A549 (cell line): ENCODE measurements around the gene KIT. TPM values are rescaled to one million over a fixed set of nuclear protein-coding genes. Genes with fewer than 3 reads are reported as not detected.

Experiments
- ATAC-seq, 2 experiments: fragments of 200-7000 bp in 1 of 2; fragments of >200 bp in 1 of 2; cut with Nextera tagmentation in 1 of 2; cut with Tn5 transposase in 1 of 2; 3 replicates each; pipeline versions ENCODE4 v1.8.0 to v1.9.1; 2018 to 2020; ENCODE audit warnings: mild to moderate bottlenecking in 1 of 2, moderate library complexity in 1 of 2
- CTCF ChIA-PET: fragments of 300-600 bp; sonication (Branson Sonifier 250); formaldehyde crosslinking; extraction: SDS; loops from one replicate; lab custom pipeline; 2021; ENCODE audit warnings: antibody characterized with exemption, inconsistent platforms; lab: Yijun Ruan, JAX
- POLR2A ChIA-PET: fragments of 350-600 bp; formaldehyde crosslinking; extraction: SDS; loops from one replicate; lab custom pipeline; 2021; ENCODE audit warnings: antibody characterized with exemption, inconsistent platforms; lab: Yijun Ruan, JAX
- DNase-seq, 2 experiments: peaks; one replicate each; pipeline versions ENCODE4 v3.0.0 to v3.0.0-alpha.2; 2011 to 2016; ENCODE audit warnings: low read depth in 1 of 2, low spot score in 1 of 2
- FAIRE-seq: peaks from 2 replicates; lab custom pipeline; 2011; peaks lifted over from hg19 to GRCh38; lab: Jason Lieb, UNC
- H3K27ac ChIP-seq, 2 experiments: fragments of >200 bp; sonication (Bioruptor Twin); formaldehyde crosslinking; 3 replicates each; pipeline ENCODE4 v1.5.1; 2016 to 2017
- H3K4me1 ChIP-seq: fragments of >200 bp; sonication (Bioruptor Twin); formaldehyde crosslinking; 3 replicates; pipeline ENCODE4 v1.6.1; 2016
- H3K4me2 ChIP-seq: fragments of >200 bp; sonication (Bioruptor Twin); formaldehyde crosslinking; 3 replicates; pipeline ENCODE4 v1.6.1; 2016
- H3K4me3 ChIP-seq: fragments of >200 bp; sonication (Bioruptor Twin); formaldehyde crosslinking; 3 replicates; pipeline ENCODE4 v1.5.1; 2016
- H3K9me3 ChIP-seq: fragments of >200 bp; sonication (Bioruptor Twin); formaldehyde crosslinking; 3 replicates; pipeline ENCODE4 v1.6.1; 2016
- CBX8 ChIP-seq: fragments of 200-600 bp; sonication (generic); IDR thresholded peaks from 2 replicates; pipeline ENCODE4 v1.6.1; 2016
- CEBPB ChIP-seq, 2 experiments: fragments of >200 bp in 1 of 2; sonication (Bioruptor Twin) in 1 of 2; formaldehyde crosslinking in 1 of 2; IDR thresholded peaks; 2 replicates each; pipeline ENCODE4 v1.6.1; 2012 to 2016
- CHD4 ChIP-seq: fragments of 200-600 bp; sonication (generic); IDR thresholded peaks from 2 replicates; pipeline ENCODE4 v1.6.1; 2016; ENCODE audit warnings: antibody characterized with exemption, mild to moderate bottlenecking, borderline replicate concordance
- EHF ChIP-seq: fragments of 250-450 bp; sonication (Bioruptor Pico); IDR thresholded peaks from 2 replicates; pipeline ENCODE4 v1.5.0; 2020; ENCODE audit warnings: mild to moderate bottlenecking
- EHMT2 ChIP-seq: fragments of 200-600 bp; sonication (generic); IDR thresholded peaks from 2 replicates; pipeline ENCODE4 v1.6.1; 2016; ENCODE audit warnings: antibody characterized with exemption, low read depth, mild to moderate bottlenecking, moderate library complexity
- ESRRA ChIP-seq: fragments of 150-350 bp; IDR thresholded peaks from 2 replicates; pipeline ENCODE4 v1.6.1; 2014; ENCODE audit warnings: mild to moderate bottlenecking, low read length, borderline replicate concordance
- FOSL2 ChIP-seq, 2 experiments: fragments of 450-650 bp in 1 of 2; fragments of >200 bp in 1 of 2; sonication (Bioruptor Twin) in 1 of 2; formaldehyde crosslinking; IDR thresholded peaks; 2 replicates each; pipeline versions ENCODE4 v1.5.0 to v1.6.1; 2016 to 2020; ENCODE audit warnings: mild to moderate bottlenecking in 1 of 2, moderate library complexity in 1 of 2
- HDAC2 ChIP-seq: fragments of 200-600 bp; sonication (generic); IDR thresholded peaks from 2 replicates; pipeline ENCODE4 v1.6.1; 2016
- HOXB5 ChIP-seq: fragments of 250-450 bp; sonication (Bioruptor Pico); IDR thresholded peaks from 2 replicates; pipeline ENCODE4 v1.5.0; 2020; ENCODE audit warnings: mild to moderate bottlenecking, moderate library complexity
- JUN ChIP-seq, 2 experiments: fragments of >200 bp; sonication (Bioruptor Twin); formaldehyde crosslinking; IDR thresholded peaks; 2 replicates in 1 of 2; 3 replicates in 1 of 2; pipeline ENCODE4 v1.6.1; 2016 to 2017
- KDM1A ChIP-seq: fragments of 200-600 bp; sonication (generic); IDR thresholded peaks from 2 replicates; pipeline ENCODE4 v1.6.1; 2016; ENCODE audit warnings: low read depth, mild to moderate bottlenecking
- MAZ ChIP-seq: fragments of 150-350 bp; IDR thresholded peaks from 2 replicates; pipeline ENCODE4 v1.6.1; 2014; ENCODE audit warnings: antibody characterized with exemption, low read depth, low read length, borderline replicate concordance
- MYC ChIP-seq: IDR thresholded peaks from 2 replicates; pipeline ENCODE4 v1.6.1; 2012; ENCODE audit warnings: mild to moderate bottlenecking, inconsistent platforms, low read length, improper control_type of control experiment, borderline replicate concordance
- NPAS2 ChIP-seq: fragments of 250-450 bp; sonication (Bioruptor Pico); IDR thresholded peaks from 2 replicates; pipeline ENCODE4 v1.8.0; 2022; ENCODE audit warnings: mild to moderate bottlenecking, moderate library complexity, borderline replicate concordance
- NR3C1 ChIP-seq: fragments of >200 bp; sonication (Bioruptor Twin); formaldehyde crosslinking; IDR thresholded peaks from 3 replicates; pipeline ENCODE4 v1.6.1; 2017
- PHF8 ChIP-seq: fragments of 200-600 bp; sonication (generic); IDR thresholded peaks from 2 replicates; pipeline ENCODE4 v1.6.1; 2016; ENCODE audit warnings: low read depth, mild to moderate bottlenecking, antibody characterized with exemption, moderate library complexity, borderline replicate concordance
- POLR2AphosphoS2 ChIP-seq: conservative IDR thresholded peaks from 2 replicates; pipeline ENCODE4 v1.6.1; 2012; ENCODE audit warnings: low read length, improper control_type of control experiment, inconsistent platforms
- RAD21 ChIP-seq, 2 experiments: fragments of >200 bp in 1 of 2; sonication (Bioruptor Twin) in 1 of 2; formaldehyde crosslinking in 1 of 2; IDR thresholded peaks in 1 of 2; conservative IDR thresholded peaks in 1 of 2; 2 replicates in 1 of 2; 3 replicates in 1 of 2; pipeline ENCODE4 v1.6.1; 2012 to 2018; ENCODE audit warnings: inconsistent platforms in 1 of 2
- RARB ChIP-seq: fragments of 250-450 bp; sonication (Bioruptor Pico); IDR thresholded peaks from 2 replicates; pipeline ENCODE4 v1.8.0; 2021; ENCODE audit warnings: mild to moderate bottlenecking, moderate library complexity
- RCOR1 ChIP-seq: fragments of 150-350 bp; IDR thresholded peaks from 2 replicates; pipeline ENCODE4 v1.6.1; 2014; ENCODE audit warnings: antibody characterized with exemption, low read length, low read depth
- RFX5 ChIP-seq: fragments of 450-650 bp; IDR thresholded peaks from 2 replicates; pipeline ENCODE4 v1.7.1; 2014; ENCODE audit warnings: antibody characterized with exemption, mild to moderate bottlenecking, moderate library complexity
- SREBF2 ChIP-seq: fragments of 450-650 bp; IDR thresholded peaks from 2 replicates; pipeline ENCODE4 v1.6.1; 2014; ENCODE audit warnings: mild to moderate bottlenecking, moderate library complexity
- TFCP2L1 ChIP-seq: fragments of 250-450 bp; sonication (Bioruptor Pico); IDR thresholded peaks from 2 replicates; pipeline ENCODE4 v1.5.0; 2021; ENCODE audit warnings: mild to moderate bottlenecking
- USF2 ChIP-seq: fragments of 450-650 bp; IDR thresholded peaks from 2 replicates; pipeline ENCODE4 v1.6.1; 2014; ENCODE audit warnings: antibody characterized with exemption
- ZFP36 ChIP-seq: fragments of 450-650 bp; IDR thresholded peaks from 2 replicates; pipeline ENCODE4 v1.6.1; 2014; ENCODE audit warnings: borderline replicate concordance; ENCODE audit not compliant: partially characterized antibody
- ZNF302 ChIP-seq: fragments of 250-450 bp; sonication (Bioruptor Pico); IDR thresholded peaks from 2 replicates; pipeline ENCODE4 v1.9.0; 2021; ENCODE audit warnings: inconsistent platforms, mild to moderate bottlenecking, moderate library complexity
- WGBS: methylation state at CpG from one replicate; pipeline ENCODE4 v1.1.6; 2017; ENCODE audit errors: missing lambda C conversion rate; 5-methylcytosine and 5-hydroxymethylcytosine counted together
- polyA plus RNA-seq, 4 experiments: library from polyadenylated mRNA; depleted of rRNA in 3 of 4; stranded (reverse); fragments of >200 nt; fragmentation: RNase III in 1 of 4; extraction: RNeasy Plus Mini Kit Qiagen cat#74134 plus additional on column Dnase treatment in 1 of 4; gene quantifications; 2 replicates in 3 of 4; 3 replicates in 1 of 4; pipeline ENCODE4 v1.2.3, GENCODE V29; 2011 to 2017
- TF ChIP-seq, protein P1 (sequence below): fragments of 150-350 bp; IDR thresholded peaks from 2 replicates; pipeline ENCODE4 v1.6.1; 2014; ENCODE audit warnings: low read depth, mild to moderate bottlenecking, low read length
- TF ChIP-seq, protein P2 (sequence below): fragments of >200 bp; sonication (Bioruptor Twin); formaldehyde crosslinking; IDR thresholded peaks from 3 replicates; pipeline ENCODE4 v1.5.1; 2016
- TF ChIP-seq, protein P3 (sequence below): IDR thresholded peaks from 2 replicates; pipeline ENCODE4 v1.6.1; 2012

Gene KIT
- polyA plus RNA-seq, 2 of the 4 experiments (the other 2 are of a cell fraction) = not detected

DNA sequence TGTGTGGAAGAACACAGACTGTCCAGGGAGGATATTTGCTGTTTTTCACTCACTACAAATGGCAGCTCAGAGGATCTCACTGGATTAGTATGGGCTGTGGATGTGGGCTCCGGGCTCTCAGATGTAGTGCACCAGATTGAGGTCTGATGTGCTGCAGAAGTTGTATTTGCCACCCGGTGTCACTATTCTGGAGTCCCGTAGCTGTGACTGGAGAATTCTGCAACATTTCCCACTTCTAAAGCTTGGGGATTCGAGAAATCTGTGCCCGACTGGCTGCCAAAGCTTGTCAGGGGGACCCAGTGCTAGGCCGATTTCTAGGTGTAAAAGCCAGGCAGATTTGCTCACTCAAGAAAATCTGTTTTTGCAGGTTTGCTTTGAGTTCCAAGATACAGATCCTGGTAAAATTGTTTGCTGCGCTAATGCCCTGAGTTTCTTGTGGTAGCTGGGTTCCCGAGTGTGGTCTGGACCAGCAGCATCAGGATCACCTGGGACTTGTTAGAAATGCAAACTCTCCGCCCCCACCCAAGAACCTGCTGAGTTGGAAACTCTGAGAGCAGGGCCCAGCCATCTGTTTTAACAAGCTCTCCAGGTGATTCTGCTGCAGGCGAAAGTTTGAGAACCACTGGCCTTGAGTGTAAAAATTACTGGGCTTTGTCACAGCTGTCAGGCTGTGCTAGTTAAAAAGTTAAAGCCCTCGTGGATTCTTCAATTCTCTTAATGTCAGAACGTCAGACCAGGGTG, 18.1 kb downstream of the KIT start:
- Histone ChIP-seq H3K27ac (no peak overlapping the region), H3K9me3 (no peaks in the 10 kb centered on the region)
- DNase-seq = no peak
- FAIRE-seq = no peak
- TF ChIP-seq CHD4 (no peak), NR3C1 (no peak), PHF8 (no peak), KDM1A (no peak), EHMT2 (no peak), ESRRA (no peak), HDAC2 (no peak), JUN (IDR thresholded peaks at IDR 0.05) (no peak), RAD21 (conservative IDR thresholded peaks at IDR 0.05 in 1 of 2, IDR thresholded peaks at IDR 0.05 in 1 of 2) (no peak), MAZ (no peak), RARB (CRISPR knock-in tag) (no peak), HOXB5 (CRISPR knock-in tag) (no peak), ZFP36 (no peak), TFCP2L1 (CRISPR knock-in tag) (no peak)
- TF ChIP-seq, protein P1, sequence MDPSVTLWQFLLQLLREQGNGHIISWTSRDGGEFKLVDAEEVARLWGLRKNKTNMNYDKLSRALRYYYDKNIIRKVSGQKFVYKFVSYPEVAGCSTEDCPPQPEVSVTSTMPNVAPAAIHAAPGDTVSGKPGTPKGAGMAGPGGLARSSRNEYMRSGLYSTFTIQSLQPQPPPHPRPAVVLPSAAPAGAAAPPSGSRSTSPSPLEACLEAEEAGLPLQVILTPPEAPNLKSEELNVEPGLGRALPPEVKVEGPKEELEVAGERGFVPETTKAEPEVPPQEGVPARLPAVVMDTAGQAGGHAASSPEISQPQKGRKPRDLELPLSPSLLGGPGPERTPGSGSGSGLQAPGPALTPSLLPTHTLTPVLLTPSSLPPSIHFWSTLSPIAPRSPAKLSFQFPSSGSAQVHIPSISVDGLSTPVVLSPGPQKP = no peak
- TF ChIP-seq, all 56 proteins: peak for 0
- ChIA-PET POLR2A (no interaction called here), CTCF (no interaction called here)
- Histone ChIP-seq H3K4me1 (no peaks in the 10 kb centered on the region), H3K4me3 (no peak overlapping the region), H3K4me2 (no peak overlapping the region)
- 31% methylated on average over 6 of the region's 12 CpGs for WGBS
- no peak for ATAC-seq

- CTCF ChIA-PET = no interaction called here
- WGBS = 48% methylated on average over 5 of the region's 5 CpGs
- no peak for FAIRE-seq
Observed at GRCh38 chr4:54676658-54677057, 18.9 kb downstream of the KIT start.

GRCh38 chr4:54677416-54677815, 19.7 kb downstream of the KIT start:
- CTCF ChIA-PET = no interaction called here
- Histone ChIP-seq H3K27ac (no peak overlapping the region), H3K4me1 (no peaks in the 10 kb centered on the region), H3K9me3 (no peaks in the 10 kb centered on the region), H3K4me3 (no peak overlapping the region), H3K4me2 (no peak overlapping the region)
- POLR2A ChIA-PET = no interaction called here
- 27% methylated on average over 3 of the region's 3 CpGs for WGBS
- FAIRE-seq = no peak
- ATAC-seq = no peak
- DNase-seq = no peak
- TF ChIP-seq RFX5 (no peak), MYC (no peak), CEBPB (IDR thresholded peaks at IDR 0.05) (no peak), POLR2AphosphoS2 (no peak), FOSL2 (IDR thresholded peaks at IDR 0.05) (no peak), FOSL2 (CRISPR knock-in tag; IDR thresholded peaks at IDR 0.05) (no peak), JUN (IDR thresholded peaks at IDR 0.05) (no peak), CBX8 (no peak), SREBF2 (no peak), NPAS2 (CRISPR knock-in tag) (no peak), USF2 (no peak), RCOR1 (no peak)
- TF ChIP-seq, protein P2, sequence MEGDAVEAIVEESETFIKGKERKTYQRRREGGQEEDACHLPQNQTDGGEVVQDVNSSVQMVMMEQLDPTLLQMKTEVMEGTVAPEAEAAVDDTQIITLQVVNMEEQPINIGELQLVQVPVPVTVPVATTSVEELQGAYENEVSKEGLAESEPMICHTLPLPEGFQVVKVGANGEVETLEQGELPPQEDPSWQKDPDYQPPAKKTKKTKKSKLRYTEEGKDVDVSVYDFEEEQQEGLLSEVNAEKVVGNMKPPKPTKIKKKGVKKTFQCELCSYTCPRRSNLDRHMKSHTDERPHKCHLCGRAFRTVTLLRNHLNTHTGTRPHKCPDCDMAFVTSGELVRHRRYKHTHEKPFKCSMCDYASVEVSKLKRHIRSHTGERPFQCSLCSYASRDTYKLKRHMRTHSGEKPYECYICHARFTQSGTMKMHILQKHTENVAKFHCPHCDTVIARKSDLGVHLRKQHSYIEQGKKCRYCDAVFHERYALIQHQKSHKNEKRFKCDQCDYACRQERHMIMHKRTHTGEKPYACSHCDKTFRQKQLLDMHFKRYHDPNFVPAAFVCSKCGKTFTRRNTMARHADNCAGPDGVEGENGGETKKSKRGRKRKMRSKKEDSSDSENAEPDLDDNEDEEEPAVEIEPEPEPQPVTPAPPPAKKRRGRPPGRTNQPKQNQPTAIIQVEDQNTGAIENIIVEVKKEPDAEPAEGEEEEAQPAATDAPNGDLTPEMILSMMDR = no peak
- TF ChIP-seq, protein P3, sequence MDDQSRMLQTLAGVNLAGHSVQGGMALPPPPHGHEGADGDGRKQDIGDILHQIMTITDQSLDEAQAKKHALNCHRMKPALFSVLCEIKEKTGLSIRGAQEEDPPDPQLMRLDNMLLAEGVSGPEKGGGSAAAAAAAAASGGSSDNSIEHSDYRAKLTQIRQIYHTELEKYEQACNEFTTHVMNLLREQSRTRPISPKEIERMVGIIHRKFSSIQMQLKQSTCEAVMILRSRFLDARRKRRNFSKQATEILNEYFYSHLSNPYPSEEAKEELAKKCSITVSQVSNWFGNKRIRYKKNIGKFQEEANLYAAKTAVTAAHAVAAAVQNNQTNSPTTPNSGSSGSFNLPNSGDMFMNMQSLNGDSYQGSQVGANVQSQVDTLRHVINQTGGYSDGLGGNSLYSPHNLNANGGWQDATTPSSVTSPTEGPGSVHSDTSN = no peak

More at GRCh38 chr4:54676658-54677057, 18.9 kb downstream of the KIT start:
- no peaks in the 10 kb centered on the region for H3K9me3 ChIP-seq
- no peak overlapping the region for H3K4me3 ChIP-seq
- H3K4me2 ChIP-seq = no peak overlapping the region
- no peak for ATAC-seq
- DNase-seq = no peak
- H3K4me1 ChIP-seq = no peaks in the 10 kb centered on the region
- no peak overlapping the region for H3K27ac ChIP-seq
- POLR2A ChIA-PET = no interaction called here
- TF ChIP-seq TFCP2L1 (CRISPR knock-in tag) = no peak
- TF ChIP-seq HOXB5 (CRISPR knock-in tag) = no peak
- TF ChIP-seq, protein P3 = no peak
- no peak for TF ChIP-seq EHF (CRISPR knock-in tag)
- TF ChIP-seq ZNF302 = no peak
- TF ChIP-seq, all 56 proteins: peak for 0
